Kidney capillary endothelial cell (primary cell): ENCODE data around the gene TPK1.

Source experiments
- DNase-seq: peaks from one replicate; pipeline ENCODE4 v3.0.0-alpha.2; 2018; ENCODE audit warnings: low spot score

TPK1 gene

DNA sequence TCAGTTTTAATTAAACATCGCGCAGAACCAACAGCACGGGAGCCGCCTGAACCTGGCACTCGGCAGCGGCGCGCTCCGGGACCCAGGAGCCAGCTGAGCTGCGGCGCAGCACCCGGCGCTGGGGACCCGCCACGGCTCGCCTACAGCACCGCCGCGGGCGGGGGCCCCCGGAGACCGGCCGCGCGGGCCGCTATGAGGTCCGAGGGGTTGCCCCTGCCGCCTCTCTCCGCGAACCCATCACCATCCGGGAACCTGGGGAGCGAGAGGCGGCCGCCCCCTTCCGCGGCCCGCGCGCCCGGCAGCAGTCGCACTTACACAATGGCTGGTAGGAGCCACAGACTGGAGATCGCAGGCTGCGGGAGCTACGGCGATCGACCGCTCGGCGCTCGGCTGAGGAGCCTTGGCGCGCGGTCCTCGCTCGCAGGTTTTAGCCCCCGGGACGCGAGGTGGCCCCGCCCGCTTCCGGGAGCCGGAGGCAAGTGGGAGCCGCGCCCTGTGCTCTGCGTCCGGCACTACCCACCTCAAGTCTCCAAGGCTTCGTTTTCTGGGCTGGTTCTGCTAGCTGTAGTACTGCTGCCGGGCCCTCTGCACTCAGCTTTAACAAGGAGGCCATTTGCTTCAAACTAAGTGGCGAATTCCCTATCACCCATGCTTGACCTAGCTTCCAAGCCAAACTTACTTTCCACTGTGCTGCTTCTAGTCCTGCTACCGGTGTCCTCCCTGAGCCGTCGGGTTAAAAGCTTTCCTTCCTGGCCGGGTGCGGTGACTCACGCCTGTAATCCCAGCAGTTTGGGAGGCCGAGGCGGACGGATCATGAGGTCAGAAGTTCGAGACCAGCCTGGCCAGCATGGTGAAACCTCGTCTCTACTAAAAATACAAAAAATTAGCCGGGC lies at the start of gene TPK1:
Gene TPK1 (minus strand): TSS at position 402 of the 893 bp plus-strand sequence. CDS start 451 bp downstream, outside the sequence.
- peak; percentile 86 for DNase-seq

DNA sequence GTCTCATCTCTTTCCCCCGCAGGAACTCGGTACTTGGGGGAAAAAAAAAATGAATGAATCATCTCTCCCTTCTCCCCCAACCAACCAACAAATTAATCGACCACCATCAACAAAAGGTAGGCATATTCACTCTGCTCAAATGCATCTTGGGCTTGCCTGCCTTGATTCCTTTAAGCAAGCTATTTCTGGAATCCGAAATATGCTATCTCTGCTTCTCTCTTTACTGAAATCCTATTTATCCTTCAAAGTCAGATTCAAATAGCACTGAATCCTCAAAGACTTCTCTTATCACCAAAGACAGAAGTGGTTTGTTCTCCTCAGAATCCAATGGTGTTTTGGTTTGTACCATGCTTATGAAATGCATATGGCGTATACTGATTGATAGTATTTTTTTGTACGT lies 49.6 kb upstream of the TPK1 start:
- DNase-seq: no peak

DNA sequence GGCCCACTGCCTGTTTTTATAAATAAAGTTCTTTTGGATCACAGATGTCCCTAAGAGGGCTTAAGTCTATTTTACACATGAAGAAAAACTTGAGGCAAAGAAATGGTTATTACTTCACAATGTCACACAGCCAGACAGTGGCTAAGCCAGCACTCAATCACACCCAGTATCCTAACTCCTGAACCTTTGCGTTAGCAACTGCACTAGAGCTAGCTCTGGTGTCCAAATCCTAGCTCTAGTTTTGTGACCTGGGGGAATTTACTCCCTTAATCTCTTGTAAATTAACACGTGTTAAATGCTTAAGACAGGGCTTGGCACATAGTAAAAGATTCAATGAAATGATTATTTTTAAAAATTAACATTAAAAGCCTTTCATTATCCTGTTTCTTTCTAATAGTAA lies 49.0 kb upstream of the TPK1 start:
- DNase-seq: no peak

DNA sequence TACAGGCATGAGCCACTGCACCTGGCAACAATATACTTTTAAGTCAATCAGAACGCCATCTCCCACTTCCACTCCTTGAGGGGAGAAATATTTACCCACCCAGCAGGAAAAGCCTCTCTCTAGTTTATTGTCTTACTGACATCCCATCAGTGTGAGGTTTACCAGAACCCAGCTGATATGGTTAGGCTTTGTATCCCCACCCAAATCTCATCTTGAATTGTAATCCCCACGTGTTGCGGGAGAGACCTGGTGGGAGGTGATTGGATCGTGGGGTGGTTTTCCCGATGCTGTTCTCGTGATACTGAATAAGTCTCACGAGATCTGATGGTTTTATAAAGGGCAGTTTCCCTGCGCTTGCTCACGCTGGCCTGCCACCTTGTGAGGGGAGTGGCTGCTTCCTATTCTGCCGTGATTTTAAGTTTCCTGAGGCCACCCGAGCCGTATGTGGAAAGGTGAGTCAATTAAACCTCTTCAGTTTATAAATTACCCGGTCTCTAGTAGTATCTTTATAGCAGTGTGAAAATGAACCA lies 37.5 kb upstream of the TPK1 start:
- no peak for DNase-seq

DNA sequence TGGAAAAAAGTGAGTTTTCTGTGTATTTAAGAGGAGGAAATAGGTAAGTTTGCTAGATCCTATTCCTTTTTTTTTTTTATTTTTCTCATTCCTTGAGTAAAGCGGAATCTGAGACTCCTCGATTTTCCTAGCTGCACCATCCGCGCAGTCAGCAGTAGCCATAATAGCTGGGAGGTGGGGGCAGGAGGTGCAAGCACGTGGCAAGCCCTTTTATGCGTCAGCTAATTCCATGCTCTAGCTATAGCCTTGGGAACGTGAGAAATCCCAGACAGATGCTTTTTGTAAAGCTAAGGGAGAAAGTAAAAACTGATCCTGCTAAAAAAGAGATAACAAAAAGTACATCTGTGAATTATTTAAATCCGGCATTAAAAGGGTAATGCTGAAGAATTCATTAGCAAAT lies 33.2 kb upstream of the TPK1 start:
- DNase-seq: no peak

DNA sequence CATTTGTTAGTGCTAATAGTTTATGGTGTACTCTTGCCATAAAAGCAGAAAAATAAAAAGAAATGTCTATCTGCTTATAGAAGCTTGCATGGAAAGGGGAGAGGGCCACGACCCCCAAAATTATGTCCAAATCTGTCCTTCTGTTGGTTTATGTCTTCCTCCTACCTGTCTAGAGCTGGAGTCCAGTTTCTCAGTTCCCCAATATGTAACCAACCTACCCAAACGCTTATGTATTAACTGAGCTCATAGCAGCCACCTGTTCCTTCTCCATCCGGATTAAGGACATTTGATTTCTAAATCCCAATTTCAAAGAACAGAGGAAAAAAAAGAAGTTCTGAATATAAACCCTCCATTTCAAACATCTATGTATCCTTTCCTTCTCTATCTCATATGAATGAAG lies 30.3 kb upstream of the TPK1 start:
- no peak for DNase-seq

DNA sequence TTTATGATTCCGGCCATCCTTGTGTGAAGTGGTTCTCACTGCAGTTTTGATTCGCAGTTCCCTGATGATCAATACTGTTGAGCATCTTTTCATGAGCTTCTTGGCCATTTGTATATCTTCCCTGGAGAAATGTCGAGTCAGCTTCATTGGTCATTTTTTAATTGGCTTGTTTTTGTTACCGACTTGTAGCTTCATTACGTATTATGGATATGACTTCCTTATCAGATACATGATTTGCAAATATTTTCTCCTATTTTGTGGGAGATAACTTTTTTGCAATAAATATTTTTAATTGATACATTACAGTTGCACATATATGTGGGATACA lies 27.4 kb upstream of the TPK1 start:
- DNase-seq: no peak

DNA sequence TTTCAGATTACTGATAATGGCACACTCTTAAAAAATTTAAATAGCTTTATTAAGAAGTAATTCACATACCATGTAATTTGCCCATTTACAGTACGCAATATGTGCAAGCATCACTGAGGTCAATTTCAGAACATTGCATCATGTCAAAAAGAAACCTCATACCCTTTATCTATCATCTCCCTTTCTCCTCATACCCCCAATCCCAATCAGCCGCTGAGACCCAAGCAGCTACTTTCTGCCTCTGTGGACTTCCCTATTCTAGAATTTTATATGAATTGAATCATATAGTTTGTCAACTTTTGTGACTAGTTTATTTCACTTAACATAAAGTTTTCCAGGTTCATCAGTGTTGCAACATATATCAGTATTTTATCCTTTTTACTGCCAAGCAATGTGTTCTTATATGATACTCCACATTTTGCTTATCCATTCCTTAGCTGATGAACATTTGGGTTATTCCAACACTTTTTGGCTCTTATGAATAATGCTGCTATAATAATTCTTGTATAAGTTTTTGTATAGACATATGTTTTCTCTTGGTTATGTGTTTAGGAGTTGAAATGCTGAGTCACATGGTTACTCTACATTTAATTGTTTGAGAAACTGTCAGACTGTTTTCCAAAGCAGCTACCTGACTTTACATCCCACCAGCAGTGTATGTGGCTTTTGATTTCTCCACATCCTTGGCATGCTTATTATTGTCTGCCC lies 26.9 kb upstream of the TPK1 start:
- no peak for DNase-seq

DNA sequence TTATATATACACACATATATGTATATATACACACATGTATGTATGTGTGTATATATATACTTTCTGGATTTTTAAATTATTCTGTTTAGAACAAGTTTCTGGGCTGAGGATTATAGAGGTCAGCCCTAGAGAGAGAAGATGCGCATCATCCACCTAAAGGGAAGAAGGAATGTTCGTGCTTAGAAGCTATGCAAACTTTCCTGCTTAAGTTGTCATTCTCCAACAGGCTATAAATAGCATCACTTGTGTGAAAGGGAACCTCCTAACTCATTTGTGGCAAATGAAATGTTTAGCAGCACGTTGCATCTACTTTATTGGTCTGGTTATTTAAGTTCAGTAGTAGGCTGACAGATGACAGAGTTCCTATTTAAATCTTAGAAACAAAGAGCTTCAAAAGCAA lies 23.9 kb upstream of the TPK1 start:
- no peak for DNase-seq

DNA sequence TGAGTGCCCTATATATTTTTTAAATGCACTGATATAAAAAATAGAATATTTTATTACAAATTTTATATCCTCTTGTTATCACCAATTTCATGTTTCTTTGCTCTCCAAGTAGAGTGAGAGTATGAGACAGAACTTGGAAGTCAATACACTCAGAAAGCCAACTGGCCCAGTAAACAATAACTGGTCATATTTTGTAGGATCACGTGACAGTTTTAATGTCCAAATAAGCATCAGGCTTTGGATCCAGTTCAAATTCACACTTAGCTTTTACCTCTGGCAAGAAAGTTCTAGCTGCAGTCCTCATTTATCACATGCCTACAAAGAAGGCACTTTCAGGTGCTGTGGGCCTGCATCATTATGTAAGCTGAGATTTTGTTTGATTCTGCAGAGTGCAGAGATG lies 21.6 kb upstream of the TPK1 start:
- DNase-seq: no peak

DNA sequence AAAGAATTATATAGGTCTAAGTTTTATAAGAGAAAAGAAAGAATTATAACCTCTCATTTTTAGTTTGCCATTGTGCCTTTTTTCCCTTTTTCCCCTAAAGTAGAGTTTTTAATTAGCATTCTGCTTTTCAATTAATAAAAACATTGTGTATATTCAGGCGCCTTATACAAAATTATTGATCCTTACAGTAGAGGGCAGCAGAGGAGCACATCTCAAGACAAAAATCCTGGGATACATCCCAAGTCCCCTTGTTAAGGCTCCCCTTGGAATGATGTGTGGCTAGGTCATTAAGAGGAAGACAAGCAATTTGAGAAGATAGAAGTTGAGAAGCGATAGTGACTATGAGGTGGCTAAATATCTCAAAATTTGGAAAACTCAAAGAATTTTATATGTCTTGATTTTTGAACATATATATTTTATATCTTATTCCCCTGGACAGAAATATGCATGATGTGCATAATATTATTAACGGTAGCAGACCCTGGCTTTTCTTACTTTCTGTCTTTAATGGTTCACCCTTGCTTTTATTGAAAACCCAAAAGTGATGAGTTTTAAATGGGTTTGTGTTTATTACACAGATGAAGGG lies 19.1 kb upstream of the TPK1 start:
- DNase-seq: peak; percentile 39

DNA sequence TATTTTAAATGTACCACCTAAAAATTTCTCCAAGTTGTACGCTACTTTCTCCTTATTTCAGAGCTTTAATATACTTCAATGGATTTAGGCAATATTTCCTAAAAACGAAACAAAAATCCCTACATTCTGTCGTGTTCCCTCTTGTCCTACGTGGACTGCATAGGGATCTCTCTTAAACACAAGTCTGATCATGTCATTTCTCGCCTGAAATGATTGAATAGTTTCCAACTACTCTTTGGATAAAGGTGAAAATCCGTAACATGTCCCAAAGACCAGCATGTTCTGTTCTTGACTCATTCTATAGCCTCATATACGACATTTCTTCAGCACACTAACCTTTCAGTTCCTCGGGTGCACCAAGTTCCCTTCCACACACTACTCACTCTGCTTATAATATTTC lies 17.7 kb upstream of the TPK1 start:
- DNase-seq: no peak

DNA sequence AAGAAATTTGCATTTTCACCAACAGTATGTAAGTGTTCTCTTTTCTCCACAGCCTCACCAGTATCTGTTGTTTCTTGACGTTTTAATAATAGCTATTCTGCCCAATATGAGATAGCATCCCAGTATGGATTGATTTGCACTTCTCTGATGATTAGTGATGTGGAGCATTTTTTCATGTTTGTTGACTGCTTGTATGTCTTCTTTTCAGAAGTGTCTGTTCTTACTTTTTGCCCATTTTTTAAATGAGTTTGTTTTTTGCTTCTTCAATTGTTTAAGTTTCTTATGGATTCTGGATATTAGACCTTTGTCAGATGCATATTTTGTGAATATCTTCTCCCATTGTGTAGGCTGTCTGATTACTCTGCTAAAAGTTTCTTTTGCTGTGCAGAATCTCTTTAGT lies 12.2 kb upstream of the TPK1 start:
- no peak for DNase-seq

DNA sequence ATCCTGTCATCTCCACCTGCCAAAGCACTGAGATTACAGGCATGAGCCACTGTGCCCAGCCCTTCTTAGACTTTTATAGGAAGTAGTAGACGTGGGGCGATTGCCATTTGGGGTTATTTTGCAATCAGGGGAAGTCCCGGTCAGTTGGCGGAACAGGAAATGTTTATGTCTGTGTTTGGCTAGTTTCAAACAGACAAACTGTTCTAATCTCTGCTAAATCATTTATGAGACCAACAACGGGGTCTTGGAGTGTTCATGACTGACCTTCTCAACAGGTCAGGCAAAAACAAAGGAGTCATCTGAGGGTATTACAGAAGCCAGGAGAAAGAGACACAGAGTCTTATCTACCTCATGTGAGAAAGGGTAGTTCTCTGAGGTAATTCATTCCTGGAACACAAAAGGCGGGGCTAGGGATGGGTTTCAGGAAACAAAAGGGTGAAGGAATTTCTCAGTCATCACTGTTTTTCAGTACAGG lies 6.6 kb upstream of the TPK1 start:
- DNase-seq: no peak

DNA sequence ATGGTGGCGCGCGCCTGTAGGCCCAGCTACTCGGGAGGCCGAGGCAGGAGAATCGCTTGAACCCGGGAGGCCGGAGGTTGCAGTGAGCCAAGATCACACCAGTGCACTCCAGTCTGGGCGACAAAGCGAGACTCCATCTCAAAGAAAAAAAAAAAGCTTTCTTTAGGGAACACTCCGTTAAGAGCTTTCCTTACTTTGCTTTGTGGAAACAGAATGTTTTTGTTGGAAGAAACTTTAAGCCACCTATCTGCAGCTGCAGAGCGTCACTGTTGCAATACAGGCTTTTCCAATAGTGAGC lies 641 bp upstream of the TPK1 start:
- DNase-seq: no peak

DNA sequence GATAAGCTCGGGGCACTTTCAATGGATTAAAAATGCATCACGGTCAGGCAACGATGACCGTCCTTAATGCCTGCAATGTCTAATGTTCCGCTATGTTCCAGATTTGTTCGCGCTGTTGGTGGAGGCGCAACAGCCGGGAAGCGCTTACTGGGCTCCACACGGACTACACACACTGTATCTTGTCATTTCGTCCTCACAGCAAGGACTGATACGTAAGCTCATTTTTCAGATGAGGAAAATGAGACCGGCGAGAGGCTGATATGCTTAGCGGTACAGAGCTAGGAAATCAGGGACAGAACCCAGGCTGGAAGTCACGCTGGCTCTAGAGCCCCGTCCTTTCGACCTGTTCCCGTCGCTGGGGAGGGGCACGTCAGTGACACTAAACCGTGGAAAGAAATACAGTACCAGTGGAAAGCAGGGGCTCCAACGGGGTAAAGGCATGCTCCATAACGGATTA lies 670 bp downstream of the TPK1 start:
- peak; percentile 51 for DNase-seq

DNA sequence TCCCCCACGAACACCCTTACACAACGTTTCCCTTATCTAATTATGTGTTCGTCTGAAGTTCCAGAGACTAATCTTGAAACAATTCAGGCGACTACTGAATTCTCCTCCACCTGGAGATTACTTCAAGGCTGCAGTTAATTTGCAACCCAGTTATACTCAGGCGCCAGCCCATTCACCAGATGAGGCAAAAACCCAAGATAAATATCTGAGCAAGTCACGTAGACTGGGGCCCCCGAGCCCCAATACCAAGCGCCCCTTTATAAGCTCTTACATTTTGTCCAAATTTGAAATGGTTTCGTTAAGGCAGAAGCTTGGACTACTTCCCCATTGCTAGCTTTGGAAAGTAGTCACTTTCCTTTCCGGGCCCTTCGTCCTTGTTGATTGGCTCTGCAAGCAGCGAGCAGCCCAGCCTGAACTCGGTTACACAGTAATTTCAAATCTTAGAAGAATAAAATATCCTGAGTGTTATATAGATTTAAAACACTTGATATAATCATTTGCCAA lies 1.2 kb downstream of the TPK1 start:
- no peak for DNase-seq

DNA sequence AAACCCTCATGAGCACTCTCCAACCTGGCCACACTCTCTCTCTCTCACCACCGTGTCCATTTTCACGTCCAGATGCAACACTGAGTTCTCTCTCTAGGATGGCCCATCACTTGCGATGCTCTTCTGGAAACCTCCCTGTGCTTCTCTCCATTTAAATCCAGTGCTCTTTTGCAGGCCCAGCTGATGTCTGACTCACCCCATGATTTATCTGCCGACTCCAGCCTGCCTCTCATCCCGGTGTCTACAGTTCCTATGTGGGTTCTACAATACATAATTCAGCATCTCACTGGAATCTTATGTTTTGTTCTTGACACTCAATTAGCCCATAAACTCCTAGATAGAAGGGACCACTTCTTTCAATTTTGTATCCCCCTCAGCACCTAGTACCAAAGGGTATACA lies 5.0 kb downstream of the TPK1 start:
- no peak for DNase-seq

DNA sequence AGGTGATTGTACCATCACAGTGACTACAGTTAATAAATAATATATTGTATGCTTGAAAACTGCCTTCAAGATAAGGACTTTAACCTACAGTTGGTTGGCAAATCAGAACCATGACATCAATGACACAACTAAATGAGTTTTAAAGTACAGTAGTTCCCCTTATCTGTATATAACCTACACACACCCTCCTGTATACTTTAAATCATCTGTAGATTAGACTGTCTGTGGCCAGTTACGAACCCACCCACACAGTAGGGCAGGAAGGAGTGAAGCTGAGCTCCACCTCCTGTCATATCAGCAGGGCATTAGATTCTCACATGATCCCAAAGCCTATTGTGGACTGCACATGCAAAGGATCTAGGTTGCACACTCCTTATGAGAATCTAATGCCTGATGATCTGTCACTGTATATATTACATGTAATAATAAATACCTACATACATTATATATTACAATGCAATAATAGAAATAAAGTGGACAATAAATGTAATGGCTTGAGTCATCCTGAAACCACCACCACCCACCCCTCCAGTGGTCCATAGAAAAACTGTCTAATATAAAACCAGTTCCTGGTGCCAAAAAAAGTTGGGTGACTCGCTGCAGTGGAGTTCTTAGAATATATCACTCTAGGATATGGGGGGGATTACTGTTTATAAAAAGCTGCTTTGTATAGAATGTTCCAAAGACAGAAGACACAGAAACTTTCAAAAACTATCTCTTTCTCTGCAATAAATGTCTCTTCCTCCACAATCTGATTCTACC lies 5.6 kb downstream of the TPK1 start:
- DNase-seq: no peak

DNA sequence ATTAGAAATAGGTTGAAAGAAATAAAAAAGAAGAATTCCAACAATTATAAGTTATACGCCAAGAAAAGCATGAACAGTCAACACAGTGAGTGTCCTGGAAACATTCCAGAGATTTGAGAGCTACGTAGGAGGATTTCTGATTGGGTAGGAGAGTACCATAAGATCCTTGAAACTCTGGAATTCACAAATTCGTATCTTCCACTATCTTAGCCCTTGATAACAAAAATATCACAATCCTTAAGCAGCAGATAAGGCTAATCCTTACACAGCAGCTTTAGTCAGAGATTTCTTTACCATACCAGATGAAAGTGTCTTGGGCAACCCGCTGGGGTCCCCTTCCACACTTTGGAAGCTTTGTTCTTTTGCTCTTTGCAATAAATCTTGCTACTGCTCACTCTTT lies 8.2 kb downstream of the TPK1 start:
- no peak for DNase-seq

DNA sequence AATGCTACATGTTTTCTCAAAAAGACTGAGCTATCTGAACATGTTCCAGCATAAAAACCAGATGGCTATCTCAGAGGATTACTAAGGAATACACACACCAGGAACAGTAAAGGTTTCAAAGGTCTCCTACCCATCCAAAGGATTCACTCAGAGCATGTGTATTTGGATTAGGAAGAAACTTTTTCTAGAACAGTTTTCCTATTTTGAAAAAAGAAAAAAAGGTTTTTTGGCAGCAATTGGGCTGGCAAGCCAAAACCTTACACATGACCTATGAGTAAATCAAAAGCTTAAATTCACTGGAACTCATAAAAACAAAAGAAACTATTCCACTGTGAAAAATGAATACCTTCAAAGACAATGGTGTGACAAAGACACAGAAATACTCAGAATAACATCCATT lies 9.6 kb downstream of the TPK1 start:
- DNase-seq: no peak

DNA sequence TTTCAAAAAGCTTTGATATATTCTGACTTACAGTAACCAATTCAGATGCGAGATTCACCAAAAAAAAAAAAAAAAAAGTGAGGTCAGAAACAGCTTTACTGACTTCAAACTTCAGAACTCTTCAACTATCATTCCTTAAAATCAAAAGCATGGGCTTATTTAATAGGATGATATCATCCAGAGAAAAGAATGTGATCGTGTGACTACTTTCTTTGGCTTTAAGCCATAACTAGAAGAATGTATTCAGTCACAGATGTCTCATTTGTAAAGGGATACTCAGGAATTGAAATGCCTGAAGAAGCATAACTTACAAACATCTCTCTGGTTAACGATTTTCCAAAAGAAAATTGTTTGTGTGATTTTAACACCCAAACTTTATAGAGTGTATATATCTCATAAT lies 11.5 kb downstream of the TPK1 start:
- DNase-seq: peak; percentile 72
